Mammary epithelial cell (primary cell): ENCODE data around the gene TRIM50.

ENCODE experiments used
- EZH2 ChIP-seq: IDR thresholded peaks from 2 replicates; pipeline ENCODE4 v1.6.1; 2012; ENCODE audit warnings: low read length, inconsistent platforms, borderline replicate concordance
- TF ChIP-seq, protein P1 (sequence below), 2 donors: IDR thresholded peaks in 1 of 2; conservative IDR thresholded peaks in 1 of 2; 2 replicates each; pipeline ENCODE4 v1.5.1; 2011 to 2012; ENCODE audit warnings: inconsistent platforms in 2 of 2, low read length in 2 of 2, mild to moderate bottlenecking in 2 of 2, control low read depth in 1 of 2, low read depth in 1 of 2; ENCODE audit not compliant: insufficient read depth in 1 of 2; ENCODE audit errors: extremely low read depth in 1 of 2

DNA sequence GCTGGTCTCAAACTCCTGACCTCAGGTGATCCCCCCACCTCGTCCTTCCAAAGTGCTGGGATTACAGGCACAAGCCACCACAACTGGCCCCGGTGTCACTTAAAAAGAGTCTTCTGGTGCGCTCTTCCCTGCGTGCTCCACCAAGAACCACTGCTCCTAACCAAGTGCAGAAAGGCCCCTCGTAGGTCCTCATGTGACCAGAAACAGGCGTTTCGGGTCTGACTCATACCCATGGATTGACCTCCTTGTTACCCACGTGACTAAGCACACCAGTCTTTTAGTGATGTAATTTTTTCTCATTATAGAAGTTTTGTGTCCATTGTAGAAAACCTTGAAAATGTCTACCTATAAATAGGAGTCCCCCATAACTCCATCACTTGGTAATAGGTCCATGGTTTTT, 14.0 kb upstream of the TRIM50 start:
- TF ChIP-seq, protein P1, sequence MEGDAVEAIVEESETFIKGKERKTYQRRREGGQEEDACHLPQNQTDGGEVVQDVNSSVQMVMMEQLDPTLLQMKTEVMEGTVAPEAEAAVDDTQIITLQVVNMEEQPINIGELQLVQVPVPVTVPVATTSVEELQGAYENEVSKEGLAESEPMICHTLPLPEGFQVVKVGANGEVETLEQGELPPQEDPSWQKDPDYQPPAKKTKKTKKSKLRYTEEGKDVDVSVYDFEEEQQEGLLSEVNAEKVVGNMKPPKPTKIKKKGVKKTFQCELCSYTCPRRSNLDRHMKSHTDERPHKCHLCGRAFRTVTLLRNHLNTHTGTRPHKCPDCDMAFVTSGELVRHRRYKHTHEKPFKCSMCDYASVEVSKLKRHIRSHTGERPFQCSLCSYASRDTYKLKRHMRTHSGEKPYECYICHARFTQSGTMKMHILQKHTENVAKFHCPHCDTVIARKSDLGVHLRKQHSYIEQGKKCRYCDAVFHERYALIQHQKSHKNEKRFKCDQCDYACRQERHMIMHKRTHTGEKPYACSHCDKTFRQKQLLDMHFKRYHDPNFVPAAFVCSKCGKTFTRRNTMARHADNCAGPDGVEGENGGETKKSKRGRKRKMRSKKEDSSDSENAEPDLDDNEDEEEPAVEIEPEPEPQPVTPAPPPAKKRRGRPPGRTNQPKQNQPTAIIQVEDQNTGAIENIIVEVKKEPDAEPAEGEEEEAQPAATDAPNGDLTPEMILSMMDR (conservative IDR thresholded peaks at IDR 0.05 in 1 of 2, IDR thresholded peaks at IDR 0.05 in 1 of 2; ENCODE audit: extremely low read depth in 1 of 2, insufficient read depth in 1 of 2, low read depth in 1 of 2, low read length in 2 of 2): no peak
- TF ChIP-seq EZH2: no peak
